SK-N-SH (cell line): Measurements from ENCODE around the gene ST3GAL2. TPM values are rescaled to one million over a fixed set of nuclear protein-coding genes. Genes with fewer than 3 reads are reported as not detected.

ENCODE experiments used
- CTCF ChIA-PET: fragments of 300-600, 350-600 bp; formaldehyde crosslinking; extraction: SDS; loops from one replicate; lab custom pipeline; 2021; lab: Yijun Ruan, JAX
- POLR2A ChIA-PET: fragments of 350-600 bp; sonication (Branson Sonifier 250); formaldehyde crosslinking; extraction: SDS; loops from one replicate; lab custom pipeline; 2020; ENCODE audit warnings: antibody characterized with exemption, inconsistent platforms; lab: Yijun Ruan, JAX
- DNase-seq: peaks from one replicate; pipeline ENCODE4 v3.0.0; 2012
- H2AFZ ChIP-seq: fragments of 200-600 bp; sonication (generic); 2 replicates; pipeline ENCODE4 v1.8.1; 2016; ENCODE audit warnings: antibody characterized with exemption, mild to moderate bottlenecking, low read depth
- H3F3A ChIP-seq: fragments of 200-600 bp; sonication (generic); replicated peaks from 2 replicates; pipeline ENCODE3; 2016; ENCODE audit warnings: antibody characterized with exemption, mild to moderate bottlenecking; ENCODE audit not compliant: insufficient read depth
- H3K27ac ChIP-seq, 2 experiments: fragments of 200-500 bp in 1 of 2; fragments of 200-600 bp in 1 of 2; sonication (Bioruptor generic) in 1 of 2; sonication (generic), shearing (Covaris generic) in 1 of 2; 2 replicates each; pipeline versions ENCODE4 v1.5.1 to v1.6.1; 2014 to 2016; ENCODE audit warnings: low read depth in 2 of 2, inconsistent platforms in 1 of 2, low read length in 1 of 2, mild to moderate bottlenecking in 1 of 2, mixed read lengths in 1 of 2
- H3K27me3 ChIP-seq: fragments of 200-600 bp; sonication (generic), shearing (Covaris generic); 2 replicates; pipeline ENCODE4 v1.6.1; 2016; ENCODE audit warnings: mixed run types; ENCODE audit not compliant: insufficient read depth
- H3K36me3 ChIP-seq, 2 experiments: fragments of 200-500 bp in 1 of 2; fragments of 200-600 bp in 1 of 2; sonication (Bioruptor generic) in 1 of 2; sonication (generic) in 1 of 2; replicated peaks in 1 of 2; 2 replicates each; pipeline versions ENCODE3 to v1.5.1; 2014 to 2016; ENCODE audit warnings: low read length in 1 of 2, mild to moderate bottlenecking in 1 of 2; ENCODE audit not compliant: insufficient read depth in 2 of 2, control insufficient read depth in 1 of 2
- H3K4me1 ChIP-seq, 2 experiments: fragments of 200-500 bp in 1 of 2; fragments of 200-600 bp in 1 of 2; sonication (Bioruptor generic) in 1 of 2; sonication (generic), shearing (Covaris generic) in 1 of 2; 2 replicates each; pipeline versions ENCODE4 v1.5.1 to v1.6.1; 2014 to 2016; ENCODE audit warnings: low read depth in 1 of 2, low read length in 1 of 2, mixed run types in 1 of 2; ENCODE audit not compliant: insufficient read depth in 2 of 2, control insufficient read depth in 1 of 2
- H3K4me2 ChIP-seq: fragments of 200-600 bp; sonication (generic), shearing (Covaris generic); 2 replicates; pipeline ENCODE4 v1.6.1; 2017; ENCODE audit warnings: mixed run types
- H3K4me3 ChIP-seq, 2 experiments: fragments of 200-500 bp in 1 of 2; fragments of 200-600 bp in 1 of 2; sonication (Bioruptor generic) in 1 of 2; sonication (generic), shearing (Covaris generic) in 1 of 2; 2 replicates each; pipeline versions ENCODE4 v1.5.1 to v1.8.1; 2014 to 2016; ENCODE audit warnings: low read depth in 2 of 2, inconsistent platforms in 1 of 2, low read length in 1 of 2, mild to moderate bottlenecking in 1 of 2, mixed read lengths in 1 of 2, moderate library complexity in 1 of 2
- H3K79me2 ChIP-seq: fragments of 200-600 bp; sonication (generic); 2 replicates; pipeline ENCODE4 v1.8.1; 2017; ENCODE audit warnings: mild to moderate bottlenecking; ENCODE audit not compliant: insufficient read depth
- H3K9ac ChIP-seq: fragments of 200-600 bp; sonication (generic); 2 replicates; pipeline ENCODE4 v1.6.1; 2017; ENCODE audit warnings: mixed run types
- H3K9me2 ChIP-seq: fragments of 200-600 bp; sonication (generic); 2 replicates; pipeline ENCODE4 v1.6.1; 2017; ENCODE audit warnings: mixed run types
- H3K9me3 ChIP-seq: fragments of 200-600 bp; sonication (generic); 2 replicates; pipeline ENCODE4 v1.6.1; 2017; ENCODE audit warnings: mixed run types, mild to moderate bottlenecking, moderate library complexity
- H4K20me1 ChIP-seq: fragments of 200-600 bp; sonication (generic); 2 replicates; pipeline ENCODE4 v1.6.1; 2017; ENCODE audit warnings: mild to moderate bottlenecking, mixed run types; ENCODE audit not compliant: insufficient read depth
- CHD2 ChIP-seq: fragments of 150-350 bp; IDR thresholded peaks from 2 replicates; pipeline ENCODE4 v1.6.1; 2018; ENCODE audit warnings: low read length; ENCODE audit not compliant: partially characterized antibody
- CTCF ChIP-seq: fragments of 200-600 bp; sonication (generic); IDR thresholded peaks from 2 replicates; pipeline ENCODE4 v1.6.1; 2017; ENCODE audit warnings: antibody characterized with exemption, mild to moderate bottlenecking, moderate library complexity
- EZH2phosphoT487 ChIP-seq: fragments of 200-600 bp; sonication (generic); IDR thresholded peaks from 2 replicates; pipeline ENCODE4 v1.6.1; 2017; ENCODE audit warnings: low read depth, mixed run types, mild to moderate bottlenecking, antibody characterized with exemption, moderate library complexity, borderline replicate concordance
- FOSL2 ChIP-seq: IDR thresholded peaks from 2 replicates; pipeline ENCODE4 v1.4.0; 2012; ENCODE audit warnings: low read depth, mild to moderate bottlenecking, moderate library complexity, borderline replicate concordance
- FOXJ3 ChIP-seq: sonication (generic); formaldehyde crosslinking; IDR thresholded peaks from 2 replicates; pipeline ENCODE4 v1.5.1; 2020; ENCODE audit warnings: mild to moderate bottlenecking, missing genetic modification reagents
- FOXM1 ChIP-seq: IDR thresholded peaks from 2 replicates; pipeline ENCODE4 v1.4.0; 2012; ENCODE audit warnings: low read depth, mild to moderate bottlenecking
- GATA2 ChIP-seq: sonication (generic); formaldehyde crosslinking; IDR thresholded peaks from 2 replicates; pipeline ENCODE4 v1.5.0; 2020; ENCODE audit warnings: mild to moderate bottlenecking, missing genetic modification reagents
- JUND ChIP-seq: IDR thresholded peaks from 2 replicates; pipeline ENCODE4 v1.4.0; 2012
- MAX ChIP-seq: IDR thresholded peaks from 2 replicates; pipeline ENCODE4 v1.4.0; 2012; ENCODE audit warnings: low read depth
- MEF2A ChIP-seq: IDR thresholded peaks from 2 replicates; pipeline ENCODE4 v1.4.0; 2012; ENCODE audit warnings: low read depth, borderline replicate concordance
- RCOR1 ChIP-seq: fragments of 150-350 bp; IDR thresholded peaks from 2 replicates; pipeline ENCODE4 v1.6.1; 2017; ENCODE audit warnings: antibody characterized with exemption, low read length
- RXRA ChIP-seq: IDR thresholded peaks from 2 replicates; pipeline ENCODE4 v1.4.0; 2012; ENCODE audit warnings: low read depth, mild to moderate bottlenecking, borderline replicate concordance
- TAF1 ChIP-seq: IDR thresholded peaks from 2 replicates; pipeline ENCODE4 v1.6.1; 2012; ENCODE audit warnings: low read depth, mild to moderate bottlenecking, low read length, moderate library complexity, borderline replicate concordance
- TCF12 ChIP-seq: IDR thresholded peaks from 2 replicates; pipeline ENCODE4 v1.4.0; 2012
- TEAD4 ChIP-seq: IDR thresholded peaks from 2 replicates; pipeline ENCODE4 v1.4.0; 2012; ENCODE audit warnings: mild to moderate bottlenecking, borderline replicate concordance; ENCODE audit not compliant: insufficient read depth
- USF2 ChIP-seq: fragments of 150-350 bp; IDR thresholded peaks from 2 replicates; pipeline ENCODE4 v1.6.1; 2017; ENCODE audit warnings: antibody characterized with exemption, low read length, low read depth, borderline replicate concordance
- YY1 ChIP-seq: IDR thresholded peaks from 2 replicates; pipeline ENCODE4 v1.4.0; 2012; ENCODE audit warnings: low read depth, mild to moderate bottlenecking
- WGBS: methylation state at CpG from one replicate; pipeline ENCODE4 v1.1.6; 2017; ENCODE audit warnings: low lambda C conversion rate; 5-methylcytosine and 5-hydroxymethylcytosine counted together
- polyA plus RNA-seq, 3 experiments: library from polyadenylated mRNA; depleted of rRNA; stranded (reverse); fragments of >200 nt; gene quantifications; 2 replicates each; pipeline ENCODE4 v1.2.3, GENCODE V29; 2012

Gene ST3GAL2
- polyA plus RNA-seq, 1 of the 3 experiments (the other 2 are of a cell fraction), result 19.9 TPM

GRCh38 chr16:70364399-70364798 is 74.5 kb downstream of the ST3GAL2 start:
- no peaks in the 10 kb centered on the region for H3K9me2 ChIP-seq
- TF ChIP-seq RCOR1, result no peak
- TF ChIP-seq MEF2A, result no peak
- TF ChIP-seq RXRA, result no peak
- TF ChIP-seq TAF1, result no peak
- TF ChIP-seq JUND, result no peak
- TF ChIP-seq FOXM1, result no peak
- no peak for TF ChIP-seq MAX
- TF ChIP-seq GATA2 (CRISPR knock-in tag), result no peak
- TF ChIP-seq YY1, result no peak
- TF ChIP-seq EZH2phosphoT487, result no peak
- no peak for TF ChIP-seq FOSL2
- TF ChIP-seq TEAD4, result no peak
- no peak for TF ChIP-seq FOXJ3
- no peak for TF ChIP-seq TCF12
- no peak for TF ChIP-seq USF2
- TF ChIP-seq CTCF, result no peak
- no peak for TF ChIP-seq CHD2
- no peak overlapping the region for H2AFZ ChIP-seq
- 96% methylated on average over 4 of the region's 5 CpGs for WGBS
- no peak overlapping the region for H3K4me3 ChIP-seq
- H3K4me1 ChIP-seq, result no peaks in the 10 kb centered on the region
- DNase-seq, result no peak
- H3K27ac ChIP-seq, result no peak overlapping the region
- no peaks in the 10 kb centered on the region for H3K9me3 ChIP-seq
- H3K79me2 ChIP-seq, result no peaks in the 10 kb centered on the region
- no peak overlapping the region for H3K4me2 ChIP-seq
- peaks cover 17% of the 10 kb centered on the region for H3F3A ChIP-seq
- no peak overlapping the region for H3K9ac ChIP-seq
- ChIA-PET CTCF (interaction anchor here (0.9 to 2.4 kb wide), 3 partner anchors 17 to 289 kb away, joined by 3 to 9 read pairs (median 3); partner anchors contain the start of gene DDX19A), POLR2A (interaction anchor here (0.6 kb wide), 1 partner anchor 9 kb away, joined by 5 read pairs; no protein-coding TSS in a partner anchor)
- peaks cover 41 to 67% of the 10 kb centered on the region in 2 experiments for H3K36me3 ChIP-seq
- H3K27me3 ChIP-seq, result no peaks in the 10 kb centered on the region
- no peaks in the 10 kb centered on the region for H4K20me1 ChIP-seq
